Heart left ventricle (tissue), 13 donors: ENCODE results near the gene TRAM1L1.

Experiments used
- CTCF ChIP-seq, 12 donors: fragments of 200-600 bp; sonication (generic) in 4 of 12; IDR thresholded peaks; one replicate each; pipeline versions ENCODE4 v1.5.0 to v1.8.0; 2018 to 2022; ENCODE audit warnings: antibody characterized with exemption in 12 of 12, mild to moderate bottlenecking in 5 of 12
- POLR2A ChIP-seq, 2 donors: fragments of 450-650 bp; IDR thresholded peaks; one replicate each; pipeline ENCODE4 v1.6.1; 2017; ENCODE audit warnings: antibody characterized with exemption in 2 of 2, mild to moderate bottlenecking in 2 of 2, moderate library complexity in 2 of 2
- donor health status: ischemic (EF 13 %, LVEDD 7.1; RV severe dilation, severe dysfunction).
- donor health status: DM: no; HTN: yes; CAD: no.
- donor health status: DM: no; HTN: no; CAD: no.
- donor health status: ischemic (EF 25% LVEDD 6.9; RV normal size, moderate dysfunction).
- donor health status: ischemic (EF 25% LVEDD 5.7; RV mildly dilated, moderate dysfunction).
- donor health status: ischemic (EF 35%, LVEDD 5.7; RV mildly dilated, moderate dysfunction).
- donor health status: nonischemic (EF 11% LVEDD 7.7; RV severe dilation, severe dysfunction).
- donor health status: DM: yes; HTN: yes; CAD: no.
- donor health status: PGD.
- donor health status: ischemic (EF 29% LVEDD 5.4; RV normal size, mild dysfunction).
- donor health status: nonischemic (EF 23%, LVEDD 6.1; RV moderate dilation, normal function).

GRCh38 chr4:117096886-117097285, 11.5 kb upstream of the TRAM1L1 start:
- TF ChIP-seq CTCF (IDR thresholded peaks at IDR 0.05): no peak
- no peak for TF ChIP-seq POLR2A (IDR thresholded peaks at IDR 0.05)
